Measurements from ENCODE around the gene LRRC37A2.
"Not testable (repeated sequence)": the region's sequence is repeated elsewhere in the genome, so short reads cannot be mapped to it uniquely, and the experiment has no call there.

DNA sequence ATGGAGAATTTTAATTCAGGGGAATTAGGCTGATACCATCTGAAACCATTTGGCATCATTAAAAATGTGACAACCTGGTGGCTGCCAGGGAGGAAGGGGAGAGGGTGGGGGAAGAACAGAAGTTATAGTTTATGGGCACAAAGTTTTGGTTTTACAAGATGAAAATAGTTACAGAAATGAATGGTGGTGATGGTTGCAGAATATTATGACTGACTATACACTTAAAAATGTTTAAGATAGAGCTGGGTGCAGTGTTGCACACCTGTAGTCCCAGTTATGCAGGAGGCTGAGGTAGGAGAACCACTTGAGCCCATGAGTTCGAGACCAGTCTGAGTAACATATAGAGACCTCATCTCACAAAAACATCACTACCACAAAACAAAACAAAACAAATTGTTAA lies 54.7 kb downstream of the LRRC37A2 start:
- not testable (repeated sequence) for TF ChIP-seq CTCF (IDR thresholded peaks at IDR 0.05); SIN3A (IDR thresholded peaks at IDR 0.05; ENCODE audit: borderline replicate concordance, insufficient read depth, low read depth, low read length); POLR2AphosphoS5 (IDR thresholded peaks at IDR 0.05; ENCODE audit: low read depth, low read length)
- TF ChIP-seq, protein P1, sequence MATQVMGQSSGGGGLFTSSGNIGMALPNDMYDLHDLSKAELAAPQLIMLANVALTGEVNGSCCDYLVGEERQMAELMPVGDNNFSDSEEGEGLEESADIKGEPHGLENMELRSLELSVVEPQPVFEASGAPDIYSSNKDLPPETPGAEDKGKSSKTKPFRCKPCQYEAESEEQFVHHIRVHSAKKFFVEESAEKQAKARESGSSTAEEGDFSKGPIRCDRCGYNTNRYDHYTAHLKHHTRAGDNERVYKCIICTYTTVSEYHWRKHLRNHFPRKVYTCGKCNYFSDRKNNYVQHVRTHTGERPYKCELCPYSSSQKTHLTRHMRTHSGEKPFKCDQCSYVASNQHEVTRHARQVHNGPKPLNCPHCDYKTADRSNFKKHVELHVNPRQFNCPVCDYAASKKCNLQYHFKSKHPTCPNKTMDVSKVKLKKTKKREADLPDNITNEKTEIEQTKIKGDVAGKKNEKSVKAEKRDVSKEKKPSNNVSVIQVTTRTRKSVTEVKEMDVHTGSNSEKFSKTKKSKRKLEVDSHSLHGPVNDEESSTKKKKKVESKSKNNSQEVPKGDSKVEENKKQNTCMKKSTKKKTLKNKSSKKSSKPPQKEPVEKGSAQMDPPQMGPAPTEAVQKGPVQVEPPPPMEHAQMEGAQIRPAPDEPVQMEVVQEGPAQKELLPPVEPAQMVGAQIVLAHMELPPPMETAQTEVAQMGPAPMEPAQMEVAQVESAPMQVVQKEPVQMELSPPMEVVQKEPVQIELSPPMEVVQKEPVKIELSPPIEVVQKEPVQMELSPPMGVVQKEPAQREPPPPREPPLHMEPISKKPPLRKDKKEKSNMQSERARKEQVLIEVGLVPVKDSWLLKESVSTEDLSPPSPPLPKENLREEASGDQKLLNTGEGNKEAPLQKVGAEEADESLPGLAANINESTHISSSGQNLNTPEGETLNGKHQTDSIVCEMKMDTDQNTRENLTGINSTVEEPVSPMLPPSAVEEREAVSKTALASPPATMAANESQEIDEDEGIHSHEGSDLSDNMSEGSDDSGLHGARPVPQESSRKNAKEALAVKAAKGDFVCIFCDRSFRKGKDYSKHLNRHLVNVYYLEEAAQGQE (IDR thresholded peaks at IDR 0.05; ENCODE audit: insufficient read depth in 1 of 2, low read depth in 2 of 2, low read length in 1 of 2), result not testable (repeated sequence)
